Ramos (cell line): ENCODE results near the gene LMTK2.

Experiments used
- in situ Hi-C: fragments of 300-500 bp; cut with MboI; formaldehyde crosslinking; loops from one replicate; pipeline ENCODE4 v1.14.3; 2022; ENCODE audit warnings: low sequenced_read_pairs; ENCODE audit not compliant: unreplicated experiment

The LMTK2 gene

DNA sequence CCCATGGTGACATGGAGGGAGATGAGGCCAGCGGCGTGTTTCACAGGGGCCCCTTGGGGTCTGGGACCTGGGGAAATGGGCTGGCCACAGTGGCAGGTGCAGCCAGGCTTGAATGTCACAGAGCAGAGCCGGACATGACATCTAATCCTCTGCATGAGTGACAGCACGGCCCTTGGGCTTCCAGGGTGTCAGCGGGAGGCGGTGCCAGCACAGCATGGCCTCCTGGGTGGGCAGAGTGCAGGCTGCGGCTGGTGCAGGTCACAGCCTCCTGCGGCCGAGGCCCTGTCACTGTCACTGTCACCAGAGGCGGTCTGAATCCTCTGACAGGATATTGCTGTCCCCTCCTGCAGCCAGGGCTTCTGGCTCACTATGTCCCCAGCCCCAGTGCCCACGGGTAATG, 122.8 kb downstream of the LMTK2 start:
- in situ Hi-C loops, result no loop called here

DNA sequence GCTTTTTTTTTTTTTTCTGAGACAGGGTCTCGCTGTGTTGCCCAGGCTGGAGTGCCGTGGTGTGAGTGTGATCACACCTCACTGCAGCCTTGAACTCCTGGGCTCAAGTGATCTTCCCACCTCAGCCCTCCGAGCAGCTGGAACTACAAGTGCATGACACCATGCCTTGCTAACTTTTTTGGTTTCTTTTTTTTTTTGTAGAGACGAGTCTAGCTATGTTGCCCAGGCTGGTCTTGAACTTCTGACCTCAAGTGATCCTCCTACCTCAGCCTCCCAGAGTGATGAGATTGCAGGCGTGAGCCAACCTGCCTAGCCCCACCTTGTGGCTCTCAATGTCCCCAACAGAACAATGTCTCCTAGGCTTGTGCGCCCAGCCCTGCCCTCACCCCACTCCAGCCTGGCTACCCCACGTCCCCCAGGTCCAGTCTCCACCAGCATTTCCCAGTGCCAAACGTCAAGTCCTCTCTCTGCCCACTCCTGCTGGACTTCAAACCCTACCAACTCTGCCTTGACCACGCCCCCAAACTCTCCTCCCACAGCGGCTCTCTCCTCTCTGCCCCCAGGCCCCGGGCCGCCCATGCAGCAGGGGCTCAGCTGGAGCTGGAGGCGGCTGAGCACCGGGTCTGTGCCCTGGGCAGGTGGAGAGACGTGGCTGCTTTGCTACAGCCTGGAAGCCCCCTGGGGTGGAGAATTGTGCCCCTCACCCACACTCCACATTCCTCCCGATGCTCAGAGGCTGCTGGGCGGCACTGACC, 123.5 kb downstream of the LMTK2 start:
- in situ Hi-C loops, result no loop called here

DNA sequence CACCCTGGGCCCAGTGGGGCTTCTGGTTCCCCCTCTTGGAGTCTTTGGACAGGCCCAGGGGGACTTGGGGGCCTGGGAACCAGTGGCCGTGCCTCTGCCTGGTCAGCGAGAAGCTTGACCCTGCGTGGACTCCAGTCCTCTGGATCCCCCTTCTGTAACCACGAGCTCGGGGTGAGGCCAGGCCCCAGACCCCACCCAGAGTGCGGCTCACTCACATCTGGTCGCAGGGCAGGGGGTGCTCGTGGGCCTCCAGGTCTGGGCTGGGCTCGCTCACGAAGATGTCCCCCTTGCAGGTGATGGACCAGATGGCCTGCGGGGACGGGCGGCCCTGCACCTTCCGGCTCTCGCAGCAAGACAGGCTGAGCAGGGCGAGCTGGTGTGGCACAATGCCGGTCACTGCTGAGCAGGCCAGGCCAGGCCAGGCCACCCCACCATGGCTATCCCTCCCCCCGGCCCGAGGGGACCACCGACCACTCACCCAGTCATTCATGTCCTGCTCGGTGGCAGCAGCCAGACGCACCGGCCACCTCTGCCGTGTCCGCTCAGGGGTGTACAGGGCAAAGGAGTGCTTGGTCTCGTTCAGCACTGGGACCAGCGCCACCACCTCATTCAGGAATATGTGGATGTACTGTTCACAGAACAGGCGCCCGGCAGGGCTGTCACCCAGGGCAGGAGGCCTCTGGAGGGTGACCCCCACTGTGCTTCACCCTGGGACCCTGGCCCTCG, 124.2 kb downstream of the LMTK2 start:
- in situ Hi-C loops, result no loop called here

DNA sequence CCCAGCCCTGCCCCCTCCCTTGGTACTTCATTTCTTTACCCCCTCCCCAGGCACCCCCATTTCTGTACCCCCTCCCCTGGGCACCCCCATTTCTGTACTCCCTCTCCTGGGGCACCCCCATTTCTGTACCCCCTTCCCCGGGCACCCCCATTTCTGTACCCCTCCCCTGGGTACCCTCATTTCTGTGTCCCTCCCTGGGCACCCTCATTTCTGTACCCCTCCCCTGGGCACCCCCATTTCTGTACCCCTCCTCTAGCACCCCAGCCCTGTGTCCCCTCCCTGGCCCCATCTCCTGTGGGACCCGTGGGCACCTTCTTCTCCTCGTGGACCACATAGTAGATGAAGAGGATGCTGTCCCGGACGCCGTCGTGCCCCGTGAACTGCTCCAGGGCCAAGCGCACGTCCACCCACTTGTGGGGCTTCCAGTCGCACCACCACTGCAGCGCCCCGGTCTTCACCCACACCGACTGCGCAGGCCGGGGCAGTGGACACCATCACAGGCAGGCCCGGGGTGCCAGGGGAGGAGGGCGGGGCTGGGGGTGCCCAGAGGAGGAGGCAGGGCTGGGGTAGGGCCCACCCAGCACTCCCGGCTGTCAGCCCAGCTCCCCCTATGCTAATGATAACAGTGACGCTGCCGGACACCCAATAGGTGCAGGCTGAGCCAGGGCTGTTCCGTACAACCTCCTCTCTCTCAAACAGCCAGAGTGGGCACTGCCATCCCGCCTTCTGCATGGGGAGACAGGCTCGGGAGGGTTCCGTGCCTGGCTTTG, 125.0 kb downstream of the LMTK2 start:
- in situ Hi-C loops, result no loop called here

DNA sequence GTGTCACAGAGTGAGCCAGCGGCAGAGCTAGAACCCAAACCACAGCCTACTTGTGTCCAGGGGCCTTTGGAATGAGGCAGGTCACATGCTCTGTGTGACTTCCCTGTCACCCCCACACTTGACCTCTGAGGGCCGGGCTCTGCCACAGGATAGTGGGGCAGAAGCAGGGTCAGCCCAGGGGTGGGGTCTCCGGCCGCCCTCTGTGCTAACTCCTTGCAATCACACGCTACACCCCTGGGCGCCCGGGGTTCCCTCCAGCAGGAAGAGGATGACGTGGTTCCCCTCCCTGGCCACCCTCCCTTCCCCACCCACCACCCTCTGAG, 125.6 kb downstream of the LMTK2 start:
- in situ Hi-C loops, result no loop called here

DNA sequence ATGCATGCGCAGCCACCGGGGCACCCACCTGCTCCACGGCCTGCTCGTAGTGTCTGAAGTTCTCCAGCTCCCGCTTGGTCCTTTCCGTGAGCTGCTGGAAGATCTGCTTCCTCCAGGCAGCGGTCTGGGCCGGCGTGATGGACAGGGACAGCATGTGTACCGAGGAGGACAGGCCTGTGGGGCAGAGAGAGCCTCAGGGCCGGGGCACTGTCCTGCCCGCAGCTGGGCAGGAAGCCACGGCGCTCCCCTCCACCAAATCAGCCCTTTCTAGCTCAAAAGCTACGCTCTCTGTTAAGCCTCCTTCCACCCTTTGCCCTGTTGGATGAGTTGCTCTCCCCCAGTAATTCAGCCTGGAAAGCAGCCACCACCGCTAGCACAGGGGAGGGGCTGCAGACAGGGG, 126.1 kb downstream of the LMTK2 start:
- in situ Hi-C loops, result no loop called here

DNA sequence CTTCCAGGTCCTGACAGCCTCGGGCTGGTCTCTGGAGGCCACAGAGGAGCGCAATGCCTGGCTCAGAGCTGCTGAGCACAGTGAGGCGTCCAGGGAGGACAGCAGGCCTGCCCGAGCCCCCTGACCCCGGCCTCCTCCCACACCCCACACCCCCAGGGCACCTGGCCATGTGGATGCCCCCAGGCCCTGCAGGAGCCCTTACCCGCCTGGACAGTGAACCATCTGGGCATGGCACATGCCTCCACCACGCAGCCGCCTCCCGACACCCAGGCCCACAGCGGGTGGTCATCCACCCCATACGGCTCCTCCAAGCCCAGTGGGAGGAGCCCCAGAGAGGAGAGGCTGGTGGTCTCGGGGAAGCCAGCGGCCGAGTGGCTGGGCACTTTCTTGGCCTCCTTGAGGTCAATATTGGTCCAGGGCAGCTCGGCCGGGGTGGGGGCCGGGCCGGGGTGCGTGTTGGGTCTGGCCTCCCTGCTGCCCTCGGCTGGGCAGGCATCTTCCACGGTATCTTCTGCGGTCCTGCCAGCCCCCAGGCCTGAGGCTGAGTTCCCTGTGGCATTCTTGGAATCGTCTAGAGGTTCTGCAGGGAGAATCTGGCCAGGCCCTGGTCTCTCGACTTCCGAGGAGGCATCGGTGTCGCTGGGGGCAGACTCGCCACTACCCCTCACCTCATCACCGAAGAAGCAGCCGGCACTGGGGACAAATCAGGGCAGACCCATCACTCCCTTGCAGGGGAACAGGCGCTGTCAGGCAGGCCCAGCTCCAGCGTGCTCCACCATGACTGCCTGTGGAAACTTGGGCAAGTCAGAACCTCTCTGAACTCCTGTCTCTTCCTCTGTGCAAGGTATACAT, 126.8 kb downstream of the LMTK2 start:
- in situ Hi-C loops, result no loop called here

DNA sequence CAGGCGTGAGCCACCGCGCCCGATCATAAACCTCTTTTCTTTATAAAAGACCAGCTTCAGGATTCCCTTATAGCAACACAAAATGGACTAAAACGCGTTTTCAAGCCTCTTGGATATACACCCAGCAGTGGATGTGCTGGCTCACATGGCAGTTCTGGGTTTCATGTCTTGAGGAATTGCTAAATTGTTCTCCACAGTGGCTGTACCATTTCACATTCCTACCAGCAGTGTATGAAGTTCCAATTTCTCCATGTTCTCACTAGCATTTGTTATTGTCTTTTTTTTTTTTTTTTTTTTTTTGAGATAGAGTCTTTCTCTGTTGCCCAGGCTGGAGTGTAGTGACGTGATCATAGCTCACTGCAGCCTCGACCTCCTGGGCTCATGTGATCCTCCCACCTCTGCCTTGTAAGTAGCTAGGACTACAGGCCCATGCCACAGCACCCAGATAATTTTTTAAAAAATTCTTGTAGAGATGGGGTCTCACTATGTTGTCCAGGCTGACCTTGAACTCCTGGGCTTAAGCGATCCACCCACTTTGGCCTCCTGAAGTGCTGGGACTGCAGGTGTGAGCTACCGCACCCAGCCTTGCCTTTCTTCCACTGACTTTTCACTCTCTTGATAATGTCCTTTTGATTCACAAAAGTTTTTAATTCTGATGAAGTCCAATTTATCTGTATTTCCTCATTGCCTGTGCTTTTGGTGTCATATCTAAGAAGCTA, 127.9 kb downstream of the LMTK2 start:
- in situ Hi-C loops, result no loop called here

DNA sequence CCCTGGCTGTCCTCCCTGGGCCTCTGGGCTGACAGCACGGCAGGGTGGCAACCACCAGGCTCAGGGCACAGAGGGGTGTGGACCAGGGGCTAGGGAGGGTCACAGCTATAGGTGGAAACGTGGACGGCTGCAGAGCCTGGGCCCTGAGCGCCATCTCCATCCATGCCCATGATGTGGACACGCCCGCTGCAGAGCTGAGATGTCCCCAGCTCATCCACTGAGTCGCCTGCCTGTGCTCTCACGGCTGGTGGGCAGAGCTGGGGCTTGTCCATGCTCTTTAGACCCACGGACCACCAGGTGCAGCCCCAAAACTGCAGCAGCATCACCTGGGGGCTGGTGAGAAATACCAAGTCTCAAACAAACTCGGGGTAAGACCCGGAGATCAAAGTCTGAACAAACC, 129.2 kb downstream of the LMTK2 start:
- in situ Hi-C loops, result no loop called here

DNA sequence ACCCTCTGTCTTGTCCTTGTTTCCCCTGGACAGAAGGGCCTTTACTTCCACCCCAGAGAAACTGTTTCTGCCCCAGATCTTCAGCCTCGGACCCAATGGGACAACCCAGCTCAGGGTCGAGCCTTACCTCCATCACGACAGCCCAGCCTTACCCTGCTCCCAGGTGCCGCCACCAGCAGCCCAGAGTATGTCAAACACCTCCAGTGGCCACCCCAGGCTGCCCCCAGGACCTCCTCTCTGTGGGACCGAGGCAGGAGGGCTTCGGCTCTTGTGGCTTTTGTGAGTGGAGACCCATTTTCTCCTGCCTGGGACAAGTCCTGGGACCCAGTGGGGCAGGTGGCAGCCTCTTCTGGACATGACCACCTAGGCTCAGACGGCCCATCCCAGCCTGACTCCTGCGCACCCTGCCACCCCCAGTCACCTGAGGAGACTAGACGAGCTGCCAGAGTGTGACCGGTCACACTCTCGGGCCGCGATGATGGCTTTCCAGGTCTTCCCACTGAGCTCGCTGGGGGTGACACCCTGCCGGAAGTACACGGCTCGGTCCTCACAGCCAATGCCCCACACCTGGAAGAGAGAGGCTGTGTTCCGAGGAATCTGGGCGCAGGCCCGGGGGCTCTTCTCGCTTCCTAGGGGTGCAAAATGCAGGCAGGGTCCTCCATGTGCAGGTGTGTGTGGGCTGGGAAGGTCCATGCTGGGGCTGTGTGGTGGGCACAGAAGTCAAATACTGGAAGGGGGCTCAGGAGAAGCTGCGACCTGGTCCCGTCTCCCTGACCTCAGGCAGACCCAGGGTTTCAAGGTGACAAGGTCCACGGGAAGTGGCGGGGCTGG, 129.9 kb downstream of the LMTK2 start:
- in situ Hi-C loops, result no loop called here

DNA sequence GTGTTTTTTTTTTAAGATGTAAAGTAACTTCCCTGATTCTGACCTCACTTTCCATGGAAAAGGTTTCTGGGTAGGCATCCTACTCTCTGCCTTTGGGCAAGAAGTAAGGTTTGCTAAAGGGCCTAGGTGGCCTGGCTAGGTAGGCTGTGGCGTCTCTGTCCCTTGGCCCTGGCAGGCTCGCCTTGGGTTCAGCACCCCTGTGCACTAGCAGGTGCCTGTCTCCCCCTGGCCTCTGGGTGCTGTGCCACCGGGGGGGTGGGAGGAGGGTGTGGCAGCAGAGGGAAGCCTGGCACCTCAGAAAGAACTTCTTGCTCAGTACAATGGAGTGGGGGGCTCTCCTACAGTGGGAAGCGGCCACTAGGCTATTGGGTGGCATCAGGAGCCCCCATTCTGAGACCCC, 131.4 kb downstream of the LMTK2 start:
- in situ Hi-C loops, result no loop called here

DNA sequence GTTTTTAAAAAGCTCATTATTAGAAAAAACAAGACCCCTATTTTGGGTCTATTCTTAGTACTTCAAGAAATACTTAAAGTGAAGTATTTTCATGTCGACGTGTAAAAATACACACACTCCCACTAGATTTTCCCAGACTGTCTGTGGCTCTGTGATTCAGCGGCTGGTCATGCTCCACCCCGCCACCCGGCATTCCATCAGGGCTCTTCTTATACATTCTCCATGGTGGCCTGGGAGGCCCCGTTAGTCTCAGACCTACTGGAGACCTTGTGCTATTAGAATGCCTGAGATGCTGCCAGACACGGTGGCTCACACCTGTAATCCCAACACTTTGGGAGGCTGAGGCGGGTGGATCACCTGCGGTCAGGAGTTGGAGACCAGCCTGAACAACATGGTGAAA, 132.3 kb downstream of the LMTK2 start:
- in situ Hi-C loops, result no loop called here

DNA sequence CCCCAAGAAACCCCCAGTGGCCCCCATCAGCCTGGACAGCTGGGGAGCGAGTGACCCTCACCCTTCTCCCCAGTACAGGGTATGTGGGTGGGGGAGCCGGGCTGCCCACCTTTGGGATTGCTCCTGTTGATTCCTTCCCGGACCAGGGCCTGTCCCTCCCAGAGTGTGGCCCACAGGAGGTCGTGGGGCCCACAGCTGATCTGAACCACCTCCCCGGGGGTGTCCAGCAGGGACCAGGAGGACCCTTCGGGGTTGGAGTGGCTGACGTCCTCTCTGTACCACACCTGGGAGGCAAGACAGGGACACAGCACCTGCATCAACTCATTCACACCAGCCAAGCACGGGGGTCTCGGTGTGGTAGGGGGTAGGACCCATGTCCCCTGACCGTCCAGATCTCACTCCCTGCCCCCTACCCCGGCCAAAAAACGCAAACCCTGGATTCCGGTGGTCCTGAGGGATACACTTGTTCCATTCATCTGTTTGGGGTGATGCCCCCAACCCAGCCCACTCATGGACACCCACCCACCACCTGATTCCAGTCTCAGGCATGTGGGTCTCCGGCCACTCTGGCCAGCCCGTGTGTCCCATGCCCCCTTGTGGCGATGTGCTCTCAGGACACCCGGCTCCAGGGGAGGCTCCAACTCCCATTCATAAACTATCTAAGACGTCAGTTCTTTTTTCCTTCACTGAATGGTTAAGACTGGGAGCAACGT, 134.5 kb downstream of the LMTK2 start:
- in situ Hi-C loops, result loop anchor here (5.0 kb wide), 1 partner anchor 219 kb away; no protein-coding TSS in a partner anchor

DNA sequence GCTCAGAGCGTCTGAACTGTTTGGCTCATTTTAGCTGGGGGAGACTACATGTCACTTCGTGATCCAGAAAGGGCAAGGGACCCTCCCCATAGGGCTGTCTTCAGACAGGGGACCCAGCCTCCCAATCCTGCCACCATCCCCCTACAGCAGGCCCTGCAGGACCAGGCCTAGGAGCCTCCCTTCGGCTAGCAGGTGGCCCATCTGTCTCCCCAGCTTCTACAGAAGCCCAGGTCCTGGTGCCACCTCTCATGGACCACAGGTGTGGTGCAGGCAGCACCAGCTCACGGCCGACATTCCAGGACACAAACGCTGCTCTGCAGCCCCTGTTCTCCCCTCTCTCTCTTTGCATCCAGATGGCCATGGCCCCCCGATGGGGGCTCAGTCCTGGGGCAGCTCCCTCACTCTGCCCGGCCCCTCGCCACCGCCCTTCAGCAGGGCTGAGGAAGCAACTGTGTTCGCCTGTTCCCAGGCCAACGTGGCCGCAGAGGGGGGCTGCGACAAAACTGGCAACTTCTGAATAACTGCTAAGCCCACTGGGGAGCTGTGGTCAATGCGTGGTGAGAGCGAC, 135.1 kb downstream of the LMTK2 start:
- in situ Hi-C loops, result loop anchor here (5.0 kb wide), 1 partner anchor 219 kb away; no protein-coding TSS in a partner anchor

DNA sequence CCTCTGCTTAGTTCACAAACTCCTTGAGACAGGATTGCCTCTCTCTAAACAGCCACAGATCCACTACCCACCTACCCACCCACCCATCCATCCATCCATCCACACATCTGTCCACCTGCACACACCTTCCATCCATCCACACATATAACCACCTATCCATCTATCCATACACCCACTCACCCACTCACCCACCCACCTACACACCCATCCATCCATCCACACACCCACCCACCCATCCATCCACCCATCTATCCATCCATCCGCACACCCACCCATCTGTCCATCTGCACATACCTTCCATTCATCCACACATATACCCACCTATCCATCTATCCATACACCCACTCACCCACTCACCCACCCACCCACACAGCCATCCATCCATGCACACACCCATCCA, 135.7 kb downstream of the LMTK2 start:
- in situ Hi-C loops, result loop anchor here (5.0 kb wide), 1 partner anchor 220 kb away; no protein-coding TSS in a partner anchor

DNA sequence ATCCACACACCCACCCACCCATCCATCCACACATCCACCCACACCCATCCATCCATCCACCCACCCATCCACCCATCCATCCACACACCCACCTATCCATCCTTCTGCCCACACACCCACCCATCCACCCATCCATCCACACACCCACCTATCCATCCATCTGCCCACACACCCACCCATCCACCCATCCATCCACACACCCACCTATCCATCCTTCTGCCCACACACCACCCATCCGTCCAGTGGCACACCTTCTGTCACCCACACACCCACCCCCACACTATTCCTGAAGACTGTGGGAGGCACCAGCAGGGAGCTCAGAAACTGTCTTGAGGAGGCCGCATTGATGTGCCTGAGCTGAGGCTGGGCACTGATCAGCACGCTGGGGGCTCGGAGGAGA, 136.3 kb downstream of the LMTK2 start:
- in situ Hi-C loops, result loop anchor here (5.0 kb wide), 1 partner anchor 221 kb away; no protein-coding TSS in a partner anchor

DNA sequence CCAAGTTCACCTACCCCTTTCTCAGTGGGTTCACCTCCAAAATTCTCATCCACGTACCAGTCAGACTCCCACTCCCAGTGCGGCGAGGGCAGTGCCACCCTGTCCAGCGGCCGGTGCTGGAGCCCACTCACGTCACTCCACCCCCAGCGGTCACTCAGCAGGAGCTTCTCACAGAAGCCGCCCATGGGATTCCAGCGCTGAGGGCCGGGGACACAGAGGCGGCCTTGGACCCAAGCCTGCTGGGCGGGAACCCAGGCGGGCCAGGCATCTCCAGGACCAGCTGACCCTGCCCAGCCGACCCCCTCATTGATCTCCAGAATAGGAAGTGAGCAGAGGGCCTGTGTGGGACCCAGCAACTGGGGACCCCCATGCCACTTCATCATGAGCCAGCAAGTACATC, 138.2 kb downstream of the LMTK2 start:
- in situ Hi-C loops, result loop anchor here (5.0 kb wide), 2 partner anchors 133 to 223 kb away; no protein-coding TSS in a partner anchor

DNA sequence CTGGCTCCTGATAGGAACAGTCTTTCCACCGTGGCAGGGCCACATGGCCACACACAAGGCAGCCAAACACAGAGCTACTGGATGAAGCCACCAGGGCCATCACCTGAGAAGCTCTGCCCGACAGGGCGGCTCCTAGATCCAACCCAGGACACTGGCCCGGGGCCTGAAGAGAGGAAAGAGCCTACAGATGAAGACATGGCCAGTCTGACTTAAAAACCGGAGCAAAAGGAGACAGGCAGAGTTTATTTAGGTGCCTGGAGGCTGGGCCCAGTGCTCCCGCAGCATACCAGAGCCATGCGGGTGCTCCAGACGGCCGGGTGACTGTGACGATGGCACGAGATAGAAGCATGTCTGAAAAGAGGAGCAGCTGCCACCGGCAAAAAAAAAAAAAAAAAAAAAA, 141.5 kb downstream of the LMTK2 start:
- in situ Hi-C loops, result loop anchor here (5.0 kb wide), 1 partner anchor 136 kb away; no protein-coding TSS in a partner anchor
